Fibroblast of lung (primary cell): ENCODE data around the gene CTLA4.

Source experiments
- CTCF ChIP-seq, 2 donors: IDR thresholded peaks in 1 of 2; conservative IDR thresholded peaks in 1 of 2; 1 replicate in 1 of 2; 2 replicates in 1 of 2; pipeline ENCODE4 v1.5.1; 2011 to 2012; ENCODE audit warnings: low read length in 2 of 2, control low read depth in 1 of 2, inconsistent platforms in 1 of 2, low read depth in 1 of 2, mild to moderate bottlenecking in 1 of 2
- EZH2 ChIP-seq: IDR thresholded peaks from 2 replicates; pipeline ENCODE4 v1.5.1; 2012; ENCODE audit warnings: low read length, control low read depth, mild to moderate bottlenecking; ENCODE audit errors: missing control alignments

DNA sequence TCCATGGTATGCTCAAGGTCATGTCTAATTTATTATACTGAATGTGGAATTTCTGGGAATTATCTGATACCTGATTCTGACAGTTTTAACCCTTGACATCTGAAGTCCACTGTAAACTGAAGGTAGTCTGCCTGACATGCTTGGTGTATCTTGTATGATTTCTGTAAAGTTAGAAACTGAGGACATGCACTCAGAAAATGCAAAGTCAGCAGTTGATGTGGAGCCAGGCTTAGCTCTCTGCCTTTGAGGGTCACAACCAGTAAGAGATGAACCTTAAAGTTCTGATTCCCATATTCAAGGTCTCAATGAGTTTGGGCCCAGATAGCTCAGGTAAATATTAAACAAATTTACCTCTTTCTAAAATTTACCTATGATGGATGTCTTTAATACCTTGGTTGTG, 12.3 kb upstream of the CTLA4 start:
- TF ChIP-seq CTCF (conservative IDR thresholded peaks at IDR 0.05 in 1 of 2, IDR thresholded peaks at IDR 0.05 in 1 of 2; ENCODE audit: low read depth in 1 of 2, low read length in 2 of 2) = no peak
- TF ChIP-seq EZH2 = no peak
